ENCODE results near the gene KRTAP10-2. TPM values are rescaled to one million over a fixed set of nuclear protein-coding genes. Genes with fewer than 3 reads are reported as not detected.

The KRTAP10-2 gene
- polyA plus RNA-seq, 12 donors: not detected

Other genes with a start within 250 kb of the KRTAP10-2 start
- gene CFAP410, start 212.1 kb downstream of the KRTAP10-2 start, polyA plus RNA-seq (ENCODE audit: insufficient read length in 12 of 12): 10 to 100 TPM in 11 of 12 donors, not detected in 1; 10.7 to 21.2 (median 13.6) TPM
- 1 to 10 TPM in 7 of 12 donors, under 1 TPM in 3, not detected in 2; 0.60 to 2.2 (median 1.4) TPM for gene TRPM2, start 197.9 kb downstream of the KRTAP10-2 start, polyA plus RNA-seq (ENCODE audit: insufficient read length in 12 of 12)
- 1 to 10 TPM in 11 of 12 donors, not detected in 1; 1.8 to 5.7 (median 2.4) TPM for gene LRRC3, start 96.0 kb downstream of the KRTAP10-2 start, polyA plus RNA-seq (ENCODE audit: insufficient read length in 12 of 12)
- gene KRTAP10-1, start 11.3 kb downstream of the KRTAP10-2 start, polyA plus RNA-seq (ENCODE audit: insufficient read length in 12 of 12): not detected
- not detected for gene KRTAP10-3, start 7.3 kb upstream of the KRTAP10-2 start, polyA plus RNA-seq (ENCODE audit: insufficient read length in 12 of 12)
- gene KRTAP10-4, start 22.2 kb upstream of the KRTAP10-2 start, polyA plus RNA-seq (ENCODE audit: insufficient read length in 12 of 12): not detected
- not detected for gene KRTAP10-5, start 29.1 kb upstream of the KRTAP10-2 start, polyA plus RNA-seq (ENCODE audit: insufficient read length in 12 of 12)
- gene KRTAP10-6, start 41.0 kb upstream of the KRTAP10-2 start, polyA plus RNA-seq (ENCODE audit: insufficient read length in 12 of 12): not detected
- not detected for gene KRTAP10-7, start 49.1 kb upstream of the KRTAP10-2 start, polyA plus RNA-seq (ENCODE audit: insufficient read length in 12 of 12)
- under 1 TPM in 1 of 12 donors, not detected in 11; 0.25 TPM for gene KRTAP10-8, start 60.6 kb upstream of the KRTAP10-2 start, polyA plus RNA-seq (ENCODE audit: insufficient read length in 12 of 12)
- gene KRTAP10-9, start 75.6 kb upstream of the KRTAP10-2 start, polyA plus RNA-seq (ENCODE audit: insufficient read length in 12 of 12): not detected
- gene KRTAP10-10, start 85.9 kb upstream of the KRTAP10-2 start, polyA plus RNA-seq (ENCODE audit: insufficient read length in 12 of 12): not detected
- not detected for gene KRTAP10-11, start 94.9 kb upstream of the KRTAP10-2 start, polyA plus RNA-seq (ENCODE audit: insufficient read length in 12 of 12)
- not detected for gene KRTAP12-4, start 103.2 kb upstream of the KRTAP10-2 start, polyA plus RNA-seq (ENCODE audit: insufficient read length in 12 of 12)
- not detected for gene KRTAP12-3, start 106.4 kb upstream of the KRTAP10-2 start, polyA plus RNA-seq (ENCODE audit: insufficient read length in 12 of 12)
- not detected for gene KRTAP12-2, start 115.4 kb upstream of the KRTAP10-2 start, polyA plus RNA-seq (ENCODE audit: insufficient read length in 12 of 12)
- gene KRTAP12-1, start 130.7 kb upstream of the KRTAP10-2 start, polyA plus RNA-seq (ENCODE audit: insufficient read length in 12 of 12): not detected
- not detected for gene KRTAP10-12, start 145.7 kb upstream of the KRTAP10-2 start, polyA plus RNA-seq (ENCODE audit: insufficient read length in 12 of 12)
- gene TSPEAR, start 160.1 kb upstream of the KRTAP10-2 start, polyA plus RNA-seq (ENCODE audit: insufficient read length in 12 of 12): 1 to 10 TPM in 3 of 12 donors, under 1 TPM in 6, not detected in 3; 0.05 to 9.3 (median 0.18) TPM